Endothelial cell of umbilical vein (primary cell): ENCODE measurements around the gene COPS7A. TPM values are rescaled to one million over a fixed set of nuclear protein-coding genes. Genes with fewer than 3 reads are reported as not detected.

Source experiments
- BruUV-seq: library from RNA; stranded (reverse); fragments of 400-500 nt; replicated peaks from 2 replicates; lab custom pipeline; 2021; lab: Mats Ljungman, UMichigan
- CTCF ChIA-PET: fragments of 300-600, 350-600 bp; sonication (Branson Sonifier 250); formaldehyde crosslinking; loops from one replicate; lab custom pipeline; 2021; ENCODE audit warnings: antibody characterized with exemption, inconsistent platforms; lab: Charles Lee
- POLR2A ChIA-PET: fragments of 300-600, 350-600 bp; sonication (Branson Sonifier 250); formaldehyde crosslinking; loops from one replicate; lab custom pipeline; 2021; ENCODE audit warnings: antibody characterized with exemption, inconsistent platforms; lab: Charles Lee
- DNase-seq: peaks from one replicate; pipeline ENCODE4 v3.0.0-alpha.2; 2011; ENCODE audit warnings: low read depth, low spot score
- FAIRE-seq: peaks from 2 replicates; lab custom pipeline; 2011; peaks lifted over from hg19 to GRCh38; lab: Jason Lieb, UNC
- H2AFZ ChIP-seq: 2 replicates; pipeline ENCODE4 v1.6.0; 2012; ENCODE audit warnings: low read depth, low read length, control low read depth, inconsistent platforms
- H3K27ac ChIP-seq: 2 replicates; pipeline ENCODE4 v1.5.1; 2011; ENCODE audit warnings: low read depth, mild to moderate bottlenecking, control low read depth, low read length, moderate library complexity; ENCODE audit not compliant: insufficient read depth
- H3K27me3 ChIP-seq, 2 experiments: 2 replicates each; pipeline versions ENCODE4 v1.6.0 to v1.6.1; 2011; ENCODE audit warnings: low read length in 2 of 2, mixed read lengths in 1 of 2; ENCODE audit not compliant: control insufficient read depth in 2 of 2, insufficient read depth in 2 of 2
- H3K36me3 ChIP-seq, 2 experiments: 2 replicates in 1 of 2; 3 replicates in 1 of 2; pipeline ENCODE4 v1.5.1; 2011; ENCODE audit warnings: low read length in 2 of 2, mild to moderate bottlenecking in 1 of 2, moderate library complexity in 1 of 2; ENCODE audit not compliant: control insufficient read depth in 2 of 2, insufficient read depth in 2 of 2; ENCODE audit errors: extremely low read depth in 1 of 2
- H3K4me1 ChIP-seq: 3 replicates; pipeline ENCODE4 v1.5.1; 2011; ENCODE audit warnings: mild to moderate bottlenecking, low read length; ENCODE audit not compliant: control insufficient read depth, insufficient read depth; ENCODE audit errors: extremely low read depth
- H3K4me2 ChIP-seq: 2 replicates; pipeline ENCODE4 v1.6.1; 2011; ENCODE audit warnings: low read length, control low read depth, mixed read lengths; ENCODE audit not compliant: insufficient read depth
- H3K4me3 ChIP-seq, 3 experiments: fragments of 200-600 bp in 1 of 3; sonication (generic), shearing (Covaris generic) in 1 of 3; replicated peaks in 1 of 3; 2 replicates each; pipeline ENCODE4 v1.5.1; 2011 to 2016; ENCODE audit warnings: control low read depth in 3 of 3, low read length in 3 of 3, mild to moderate bottlenecking in 2 of 3, inconsistent platforms in 1 of 3, low read depth in 1 of 3, moderate library complexity in 1 of 3; ENCODE audit not compliant: insufficient read depth in 1 of 3
- H3K79me2 ChIP-seq: 2 replicates; pipeline ENCODE4 v1.6.0; 2012; ENCODE audit warnings: low read length, inconsistent platforms; ENCODE audit not compliant: control insufficient read depth, insufficient read depth
- H3K9ac ChIP-seq: replicated peaks from 2 replicates; pipeline ENCODE3; 2011; ENCODE audit warnings: low read length, control low read depth; ENCODE audit not compliant: insufficient read depth; ENCODE audit errors: extremely low read depth
- H3K9me1 ChIP-seq: replicated peaks from 3 replicates; pipeline ENCODE4 v1.6.0; 2011; ENCODE audit warnings: mild to moderate bottlenecking, low read length; ENCODE audit not compliant: control insufficient read depth, insufficient read depth; ENCODE audit errors: extremely low read depth
- H3K9me3 ChIP-seq: replicated peaks from 2 replicates; pipeline ENCODE4 v1.5.1; 2012; ENCODE audit warnings: low read length, inconsistent platforms; ENCODE audit not compliant: control insufficient read depth, insufficient read depth
- H4K20me1 ChIP-seq: replicated peaks from 2 replicates; pipeline ENCODE3; 2011; ENCODE audit warnings: mild to moderate bottlenecking, low read length; ENCODE audit not compliant: control insufficient read depth, insufficient read depth; ENCODE audit errors: extremely low read depth
- CTCF ChIP-seq, 2 donors: IDR thresholded peaks; 1 replicate in 1 of 2; 2 replicates in 1 of 2; pipeline ENCODE4 v1.5.1; 2011; ENCODE audit warnings: low read length in 2 of 2, mild to moderate bottlenecking in 2 of 2, moderate library complexity in 2 of 2, control low read depth in 1 of 2, inconsistent platforms in 1 of 2, low read depth in 1 of 2; ENCODE audit not compliant: insufficient read depth in 1 of 2; ENCODE audit errors: extremely low read depth in 1 of 2
- EZH2 ChIP-seq: IDR thresholded peaks from 2 replicates; pipeline ENCODE4 v1.6.1; 2012; ENCODE audit warnings: borderline replicate concordance, low read depth, mild to moderate bottlenecking, moderate library complexity, low read length, inconsistent platforms; ENCODE audit not compliant: severe bottlenecking
- GATA2 ChIP-seq: IDR thresholded peaks from 2 replicates; pipeline ENCODE4 v1.7.0; 2011; ENCODE audit warnings: low read depth, mild to moderate bottlenecking, moderate library complexity, mixed read lengths, low read length; ENCODE audit not compliant: insufficient read length, insufficient read depth
- JUN ChIP-seq: IDR thresholded peaks from 2 replicates; pipeline ENCODE4 v1.6.1; 2011; ENCODE audit warnings: borderline replicate concordance, low read depth; ENCODE audit not compliant: insufficient read length, insufficient read depth
- MAX ChIP-seq: IDR thresholded peaks from 2 replicates; pipeline ENCODE4 v1.6.1; 2011; ENCODE audit not compliant: insufficient read depth, insufficient read length
- MYC ChIP-seq: IDR thresholded peaks from one replicate; pipeline ENCODE4 v1.6.1; 2011; ENCODE audit warnings: mild to moderate bottlenecking, low read depth, low read length
- POLR2A ChIP-seq: IDR thresholded peaks from 2 replicates; pipeline ENCODE4 v1.6.1; 2012; ENCODE audit warnings: low read depth, mild to moderate bottlenecking, control low read depth, low read length
- dilution Hi-C: fragments of 300-500 bp; cut with MboI; formaldehyde crosslinking; loops from one replicate; pipeline ENCODE4 v1.15.0; 2019; ENCODE audit warnings: low sequenced_read_pairs; ENCODE audit not compliant: extremely low pct_ligation_motif_present
- intact Hi-C: fragments of 100-400 bp; cut with micrococcal nuclease; formaldehyde crosslinking; loops from one replicate; pipeline ENCODE4 v1.10.0; 2022
- polyA plus RNA-seq, 4 experiments: library from polyadenylated mRNA; depleted of rRNA in 3 of 4; stranded (reverse) in 3 of 4; unstranded in 1 of 4; fragments of >200 nt; gene quantifications; 2 replicates each; pipeline versions ENCODE4 v1.2.1 to v1.2.3, GENCODE V29; 2011 to 2012; ENCODE audit warnings: missing spikeins in 1 of 4
- total RNA-seq: library from RNA; stranded (reverse); gene quantifications from 2 replicates; pipeline ENCODE4 v1.2.3, GENCODE V29; 2021

Gene COPS7A
- total and polyA plus RNA-seq, 2 donors (not counting 3 experiments of a cell fraction or from before 2014, with no cell fraction given): 41.1 to 104 TPM

- POLR2A ChIA-PET: interaction anchor here (0.7 kb wide), 1 partner anchor 363 kb away, joined by 3 read pairs; no protein-coding TSS in a partner anchor
- Histone ChIP-seq H3K36me3 (no peaks in the 10 kb centered on the region), H3K79me2 (no peaks in the 10 kb centered on the region), H3K9me3 (no peaks in the 10 kb centered on the region), H3K4me1 (peaks cover 13% of the 10 kb centered on the region), H3K27me3 (peaks cover 0 to 2% of the 10 kb centered on the region in 2 experiments), H2AFZ (no peak overlapping the region), H3K27ac (no peak overlapping the region), H3K4me3 (no peak overlapping the region), H4K20me1 (no peaks in the 10 kb centered on the region), H3K4me2 (no peak overlapping the region), H3K9ac (no peak overlapping the region), H3K9me1 (no peaks in the 10 kb centered on the region)
- intact Hi-C loops (no loop called here), dilution Hi-C loops (no loop called here)
- TF ChIP-seq MYC: no peak
- TF ChIP-seq POLR2A: no peak
- TF ChIP-seq EZH2: no peak
- no peak for TF ChIP-seq GATA2
- no peak for TF ChIP-seq JUN
- TF ChIP-seq MAX: no peak
- TF ChIP-seq CTCF (IDR thresholded peaks at IDR 0.05; ENCODE audit: extremely low read depth in 1 of 2, insufficient read depth in 1 of 2, low read depth in 1 of 2, low read length in 2 of 2): no peak
- CTCF ChIA-PET: interaction anchor here (1.2 kb wide), 1 partner anchor 19 kb away, joined by 3 read pairs; no protein-coding TSS in a partner anchor
- DNase-seq (no peak), FAIRE-seq (no peak)
- no TSS peak for BruUV-seq
Measured at GRCh38 chr12:6759741-6760140, 35.9 kb downstream of the COPS7A start.
